ENCODE results near the gene GAPVD1.

The GAPVD1 gene

DNA sequence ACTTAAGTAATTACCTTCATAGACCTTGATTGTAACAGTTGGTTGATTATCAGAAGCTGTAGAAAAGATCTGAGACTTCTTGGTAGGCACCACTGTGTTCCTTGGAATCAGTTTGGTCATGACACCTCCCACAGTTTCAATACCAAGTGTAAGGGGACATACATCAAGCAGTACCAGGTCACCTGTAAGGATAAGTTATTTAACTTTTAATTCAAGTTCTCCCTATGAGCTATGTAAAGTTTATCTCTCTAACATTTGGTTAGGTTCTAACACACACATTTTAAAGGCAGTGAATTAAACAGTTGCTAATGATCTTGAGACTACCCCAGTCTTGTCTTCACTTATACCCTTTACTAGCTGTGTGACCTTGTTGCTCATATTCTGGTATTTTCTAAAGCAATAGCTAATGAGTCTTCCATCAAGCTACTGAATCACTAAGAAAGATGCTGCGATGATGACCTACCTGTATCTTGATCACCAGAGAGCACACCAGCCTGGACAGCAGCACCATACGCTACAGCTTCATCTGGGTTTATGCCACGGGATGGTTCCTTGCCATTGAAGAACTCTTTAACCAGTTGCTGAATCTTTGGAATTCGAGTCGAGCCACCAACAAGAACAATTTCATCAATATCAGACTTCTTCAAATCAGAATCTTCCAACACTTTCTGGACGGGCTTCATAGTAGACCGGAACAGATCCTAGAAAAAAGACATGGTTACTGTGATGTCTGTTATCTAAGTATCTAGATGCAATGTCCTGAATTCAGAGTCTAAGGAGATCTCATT, 23.3 kb upstream of the GAPVD1 start:
- Histone ChIP-seq H3K4me3 (replicated peaks; ENCODE audit: insufficient read depth, low read length) (peak overlapping the region; percentile 92), H3K27me3 (ENCODE audit: insufficient read depth, poor library complexity, severe bottlenecking) (no peaks in the 10 kb centered on the region), H3K27ac (replicated peaks) (no peak overlapping the region)
- no peak for DNase-seq (ENCODE audit: low read depth in 1 of 2, low spot score in 1 of 2)
- TF ChIP-seq GABPA (IDR thresholded peaks at IDR 0.05; ENCODE audit: low read depth) = no peak
- TF ChIP-seq, protein P1, sequence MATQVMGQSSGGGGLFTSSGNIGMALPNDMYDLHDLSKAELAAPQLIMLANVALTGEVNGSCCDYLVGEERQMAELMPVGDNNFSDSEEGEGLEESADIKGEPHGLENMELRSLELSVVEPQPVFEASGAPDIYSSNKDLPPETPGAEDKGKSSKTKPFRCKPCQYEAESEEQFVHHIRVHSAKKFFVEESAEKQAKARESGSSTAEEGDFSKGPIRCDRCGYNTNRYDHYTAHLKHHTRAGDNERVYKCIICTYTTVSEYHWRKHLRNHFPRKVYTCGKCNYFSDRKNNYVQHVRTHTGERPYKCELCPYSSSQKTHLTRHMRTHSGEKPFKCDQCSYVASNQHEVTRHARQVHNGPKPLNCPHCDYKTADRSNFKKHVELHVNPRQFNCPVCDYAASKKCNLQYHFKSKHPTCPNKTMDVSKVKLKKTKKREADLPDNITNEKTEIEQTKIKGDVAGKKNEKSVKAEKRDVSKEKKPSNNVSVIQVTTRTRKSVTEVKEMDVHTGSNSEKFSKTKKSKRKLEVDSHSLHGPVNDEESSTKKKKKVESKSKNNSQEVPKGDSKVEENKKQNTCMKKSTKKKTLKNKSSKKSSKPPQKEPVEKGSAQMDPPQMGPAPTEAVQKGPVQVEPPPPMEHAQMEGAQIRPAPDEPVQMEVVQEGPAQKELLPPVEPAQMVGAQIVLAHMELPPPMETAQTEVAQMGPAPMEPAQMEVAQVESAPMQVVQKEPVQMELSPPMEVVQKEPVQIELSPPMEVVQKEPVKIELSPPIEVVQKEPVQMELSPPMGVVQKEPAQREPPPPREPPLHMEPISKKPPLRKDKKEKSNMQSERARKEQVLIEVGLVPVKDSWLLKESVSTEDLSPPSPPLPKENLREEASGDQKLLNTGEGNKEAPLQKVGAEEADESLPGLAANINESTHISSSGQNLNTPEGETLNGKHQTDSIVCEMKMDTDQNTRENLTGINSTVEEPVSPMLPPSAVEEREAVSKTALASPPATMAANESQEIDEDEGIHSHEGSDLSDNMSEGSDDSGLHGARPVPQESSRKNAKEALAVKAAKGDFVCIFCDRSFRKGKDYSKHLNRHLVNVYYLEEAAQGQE (IDR thresholded peaks at IDR 0.05; ENCODE audit: insufficient replicate concordance, low read depth) = no peak
- no peak for TF ChIP-seq POLR2AphosphoS5 (IDR thresholded peaks at IDR 0.05; ENCODE audit: low read depth)
- no peak for TF ChIP-seq CTCF (IDR thresholded peaks at IDR 0.05; ENCODE audit: insufficient read depth, low read length)
- TF ChIP-seq SPI1 (IDR thresholded peaks at IDR 0.05; ENCODE audit: borderline replicate concordance, low read depth) = no peak

DNA sequence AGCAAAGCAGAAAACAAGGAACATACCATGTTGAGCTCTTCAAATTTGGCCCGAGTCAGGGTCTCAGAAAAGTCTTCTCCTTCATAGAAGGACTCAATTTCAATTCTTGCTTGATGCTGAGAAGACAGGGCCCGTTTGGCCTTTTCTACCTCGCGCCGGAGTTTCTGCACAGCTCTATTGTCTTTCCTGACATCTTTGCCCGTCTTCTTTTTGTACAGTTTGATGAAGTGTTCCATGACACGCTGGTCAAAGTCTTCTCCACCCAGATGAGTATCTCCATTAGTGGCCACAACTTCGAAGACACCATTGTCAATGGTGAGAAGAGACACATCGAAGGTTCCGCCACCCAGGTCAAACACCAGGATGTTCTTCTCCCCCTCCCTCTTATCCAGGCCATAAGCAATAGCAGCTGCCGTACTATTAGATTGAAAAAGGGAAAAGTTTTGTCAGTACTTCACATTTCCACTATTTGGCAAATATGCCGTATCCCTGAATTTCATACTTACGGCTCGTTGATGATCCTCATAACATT, 22.6 kb upstream of the GAPVD1 start:
- Histone ChIP-seq H3K27me3 (ENCODE audit: insufficient read depth, poor library complexity, severe bottlenecking) (no peaks in the 10 kb centered on the region), H3K27ac (replicated peaks) (no peak overlapping the region), H3K4me3 (replicated peaks; ENCODE audit: insufficient read depth, low read length) (peak overlapping the region; percentile 92)
- no peak for TF ChIP-seq SPI1 (IDR thresholded peaks at IDR 0.05; ENCODE audit: borderline replicate concordance, low read depth)
- TF ChIP-seq POLR2AphosphoS5 (IDR thresholded peaks at IDR 0.05; ENCODE audit: low read depth) = 0 out of 2 replicates have a peak, but pooled peaks have one; percentile 13
- no peak for TF ChIP-seq GABPA (IDR thresholded peaks at IDR 0.05; ENCODE audit: low read depth)
- TF ChIP-seq, protein P1 (IDR thresholded peaks at IDR 0.05; ENCODE audit: insufficient replicate concordance, low read depth) = no peak
- TF ChIP-seq CTCF (IDR thresholded peaks at IDR 0.05; ENCODE audit: insufficient read depth, low read length) = no peak
- DNase-seq (ENCODE audit: low read depth in 1 of 2, low spot score in 1 of 2) = no peak

DNA sequence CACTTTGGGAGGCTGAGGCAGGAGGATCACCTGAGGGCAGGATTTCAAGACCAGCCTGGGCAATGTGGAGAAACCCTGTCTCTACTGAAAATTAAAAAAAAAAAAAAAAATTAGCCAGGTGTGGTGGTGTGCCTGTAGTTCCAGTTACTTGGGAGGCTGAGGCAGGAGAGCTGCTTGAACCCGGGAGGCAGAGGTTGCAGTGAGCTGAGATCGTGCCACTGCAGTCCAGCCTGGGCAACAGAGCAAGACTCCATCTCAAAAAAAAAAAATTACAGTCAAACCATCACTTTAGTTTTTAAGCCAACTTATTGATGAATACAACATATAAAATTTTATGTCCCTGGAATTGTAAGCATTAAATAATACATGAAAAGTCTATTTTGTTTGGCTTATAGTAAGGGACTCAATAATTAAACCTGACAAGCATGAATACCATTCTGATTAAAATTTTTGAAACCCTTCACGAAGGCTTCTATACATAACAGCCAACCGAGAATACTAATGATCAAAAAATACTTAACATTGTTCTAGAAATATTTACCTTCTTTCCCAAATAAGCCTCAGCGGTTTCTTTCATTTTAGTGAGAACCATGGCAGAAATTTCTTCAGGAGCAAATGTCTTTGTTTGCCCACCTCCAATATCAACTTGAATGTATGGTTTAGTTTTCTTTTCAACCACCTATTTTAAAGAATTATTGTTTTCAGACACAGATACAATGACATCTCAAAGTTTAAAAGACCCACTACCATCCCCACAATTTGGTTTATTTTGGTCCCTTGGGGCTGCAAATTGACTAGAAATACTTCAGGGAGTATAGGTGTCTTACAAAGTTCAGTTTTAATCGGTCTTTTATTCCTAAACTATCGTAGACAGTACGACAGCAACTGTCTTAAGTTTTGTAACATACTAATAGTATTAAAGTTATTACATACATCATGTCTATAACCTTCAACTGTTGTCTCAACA, 21.7 kb upstream of the GAPVD1 start:
- H3K27ac ChIP-seq (replicated peaks) = peak overlapping the region; percentile 87
- no peak for TF ChIP-seq SPI1 (IDR thresholded peaks at IDR 0.05; ENCODE audit: borderline replicate concordance, low read depth)
- H3K4me3 ChIP-seq (replicated peaks; ENCODE audit: insufficient read depth, low read length) = peak overlapping the region; percentile 92
- DNase-seq (ENCODE audit: low read depth in 1 of 2, low spot score in 1 of 2) = no peak
- H3K27me3 ChIP-seq (ENCODE audit: insufficient read depth, poor library complexity, severe bottlenecking) = no peaks in the 10 kb centered on the region

- Histone ChIP-seq H3K27ac (replicated peaks) (peak overlapping the region; percentile 87), H3K27me3 (ENCODE audit: insufficient read depth, poor library complexity, severe bottlenecking) (no peaks in the 10 kb centered on the region)
- peak in 1 of 2 experiments; percentile 34 for DNase-seq (ENCODE audit: low read depth in 1 of 2, low spot score in 1 of 2)
Observed at GRCh38 chr9:125240649-125240999, 21.0 kb upstream of the GAPVD1 start.

More at GRCh38 chr9:125240649-125240999, 21.0 kb upstream of the GAPVD1 start:
- TF ChIP-seq POLR2AphosphoS5 (IDR thresholded peaks at IDR 0.05; ENCODE audit: low read depth) (no peak), CTCF (IDR thresholded peaks at IDR 0.05; ENCODE audit: insufficient read depth, low read length) (no peak), GABPA (IDR thresholded peaks at IDR 0.05; ENCODE audit: low read depth) (no peak), SPI1 (IDR thresholded peaks at IDR 0.05; ENCODE audit: borderline replicate concordance, low read depth) (no peak)
- TF ChIP-seq, protein P1 (IDR thresholded peaks at IDR 0.05; ENCODE audit: insufficient replicate concordance, low read depth) = no peak
- H3K4me3 ChIP-seq (replicated peaks; ENCODE audit: insufficient read depth, low read length) = peak overlapping the region; percentile 92
